Skeletal muscle tissue (tissue), 4 donors: ENCODE results near the gene COLQ. TPM values are rescaled to one million over a fixed set of nuclear protein-coding genes. Genes with fewer than 3 reads are reported as not detected.

Source experiments
- H3K27ac ChIP-seq: one replicate; pipeline ENCODE4 v1.7.0; 2013; ENCODE audit warnings: mild to moderate bottlenecking, low read depth, low read length, inconsistent platforms
- H3K27me3 ChIP-seq, 3 donors: one replicate each; pipeline ENCODE4 v1.7.0; 2013; ENCODE audit warnings: low read length in 3 of 3; ENCODE audit not compliant: control insufficient read depth in 3 of 3, insufficient read depth in 3 of 3
- H3K36me3 ChIP-seq, 3 donors: one replicate each; pipeline ENCODE4 v1.7.0; 2013; ENCODE audit warnings: low read length in 3 of 3; ENCODE audit not compliant: control insufficient read depth in 3 of 3, insufficient read depth in 3 of 3
- H3K4me1 ChIP-seq, 3 donors: one replicate each; pipeline ENCODE4 v1.7.0; 2013; ENCODE audit warnings: low read length in 3 of 3, mild to moderate bottlenecking in 3 of 3; ENCODE audit not compliant: control insufficient read depth in 3 of 3, insufficient read depth in 3 of 3
- H3K4me3 ChIP-seq, 3 donors: one replicate each; pipeline ENCODE4 v1.7.0; 2013; ENCODE audit warnings: low read length in 3 of 3
- H3K9ac ChIP-seq, 3 donors: one replicate each; pipeline ENCODE4 v1.7.0; 2013; ENCODE audit warnings: low read length in 3 of 3, mild to moderate bottlenecking in 3 of 3, moderate library complexity in 2 of 3, low read depth in 1 of 3
- H3K9me3 ChIP-seq, 3 donors: one replicate each; pipeline ENCODE4 v1.7.0; 2013; ENCODE audit warnings: low read length in 3 of 3; ENCODE audit not compliant: control insufficient read depth in 3 of 3
- total RNA-seq: library from RNA; depleted of rRNA; stranded (reverse); fragments of >200 nt; gene quantifications from one replicate; pipeline ENCODE4 v1.2.3, GENCODE V29; 2014
- donor health status: Osteomylitis.

Gene COLQ
- total RNA-seq, 1 donor from 2014 or later, result 14.1 TPM

DNA sequence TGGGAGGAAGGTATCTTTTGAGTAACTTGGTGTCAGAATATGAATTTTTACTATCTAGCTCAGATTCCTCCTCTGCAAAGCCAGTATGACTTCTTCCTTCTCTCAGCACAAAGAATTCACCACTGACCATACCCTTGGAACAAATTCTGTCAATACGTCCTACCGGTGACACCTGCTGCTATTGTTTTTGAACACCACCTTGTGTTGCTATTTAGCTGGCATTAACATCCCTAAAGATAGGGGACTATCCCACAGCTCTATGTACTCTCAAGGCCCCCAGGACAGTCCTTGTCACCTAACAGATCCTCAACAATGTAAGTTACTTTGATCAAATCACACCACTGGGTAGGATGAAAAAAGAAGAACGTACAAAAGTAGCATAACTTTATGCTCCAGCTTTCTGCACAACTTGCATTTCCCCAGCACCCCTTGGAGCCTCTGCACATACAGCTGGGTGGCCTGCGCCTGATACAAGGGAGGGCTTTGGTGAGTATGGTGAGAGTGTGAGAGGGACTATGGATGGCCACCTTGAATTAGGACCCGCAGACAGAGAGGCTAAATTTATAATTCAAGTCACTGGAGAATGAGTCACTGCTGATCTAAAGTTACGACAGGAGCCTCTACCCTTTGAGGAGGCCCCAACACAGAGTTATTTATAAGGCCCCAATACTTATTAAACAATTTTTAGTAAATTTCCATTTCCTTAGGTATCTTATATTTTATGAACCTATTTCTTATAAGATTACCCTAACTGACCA is 2.3 kb upstream of the COLQ start:
- Histone ChIP-seq H3K27ac (peak overlapping the region; percentile 73), H3K27me3 (no peaks in the 10 kb centered on the region), H3K4me3 (no peak overlapping the region), H3K4me1 (peaks cover 17 to 48% (median 41%) of the 10 kb centered on the region in 3 donors), H3K36me3 (no peaks in the 10 kb centered on the region), H3K9ac (peak overlapping the region in 2 of 3 donors; percentile 5 to 42), H3K9me3 (no peaks in the 10 kb centered on the region)

DNA sequence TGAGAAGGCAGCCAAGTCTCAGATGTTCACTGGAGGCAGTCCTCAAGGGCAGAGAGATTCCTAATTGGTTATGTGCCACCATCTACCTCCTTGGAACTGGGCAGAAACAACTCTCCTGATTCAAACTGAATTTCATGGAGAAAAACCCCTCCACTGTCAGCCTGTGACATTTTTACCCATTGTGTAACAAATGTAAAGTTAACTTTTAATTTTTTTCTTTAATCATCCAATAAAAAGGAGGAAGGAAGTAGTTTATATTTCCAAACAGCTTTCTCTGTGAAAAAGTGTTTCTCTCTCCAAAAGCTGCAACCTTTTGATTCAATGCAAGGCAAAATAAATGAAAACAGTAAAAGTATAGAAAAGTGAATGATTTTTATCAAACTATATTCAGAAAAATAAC is 510 bp upstream of the COLQ start:
- H3K4me3 ChIP-seq, result peak overlapping the region; percentile 52 to 87 (median 82)
- peak overlapping the region; percentile 99 for H3K27ac ChIP-seq
- peak overlapping the region in 2 of 3 donors; percentile 95 to 97 for H3K9ac ChIP-seq
- no peaks in the 10 kb centered on the region for H3K27me3 ChIP-seq
- peaks cover 17 to 51% (median 46%) of the 10 kb centered on the region in 3 donors for H3K4me1 ChIP-seq
- H3K36me3 ChIP-seq, result no peaks in the 10 kb centered on the region
- no peaks in the 10 kb centered on the region for H3K9me3 ChIP-seq

- H3K4me1 ChIP-seq, result peaks cover 17 to 58% (median 51%) of the 10 kb centered on the region in 3 donors
- peak overlapping the region; percentile 73 to 97 (median 95) for H3K9ac ChIP-seq
- no peaks in the 10 kb centered on the region for H3K36me3 ChIP-seq
- no peaks in the 10 kb centered on the region for H3K9me3 ChIP-seq
- H3K4me3 ChIP-seq, result peak overlapping the region; percentile 52 to 87 (median 82)
- H3K27me3 ChIP-seq, result no peaks in the 10 kb centered on the region
- peak overlapping the region; percentile 99 for H3K27ac ChIP-seq
Observed at GRCh38 chr3:15520804-15521572, 518 bp downstream of the COLQ start.

DNA sequence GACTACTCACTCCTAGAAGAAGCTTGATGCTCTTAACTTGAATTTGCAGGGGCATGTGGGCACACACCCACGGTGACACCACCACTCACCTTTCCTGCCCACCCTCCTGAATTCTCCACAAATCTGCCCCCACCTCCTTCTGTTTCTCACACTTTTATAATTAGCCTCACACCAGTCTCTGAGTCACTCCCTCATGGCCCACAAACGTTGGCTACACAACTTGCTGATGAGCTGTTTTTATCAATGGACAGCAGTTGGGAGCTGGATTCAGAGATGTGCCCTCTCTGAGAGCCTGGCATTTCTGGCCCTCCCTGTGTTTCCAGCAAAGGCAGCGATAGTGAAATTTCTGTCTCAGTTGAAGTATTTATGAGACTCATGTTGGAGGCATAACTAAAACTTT is 1.3 kb downstream of the COLQ start:
- H3K27ac ChIP-seq, result peak overlapping the region; percentile 99
- no peaks in the 10 kb centered on the region for H3K27me3 ChIP-seq
- H3K9ac ChIP-seq, result peak overlapping the region; percentile 73 to 97 (median 95)
- no peaks in the 10 kb centered on the region for H3K36me3 ChIP-seq
- peaks cover 17 to 64% (median 52%) of the 10 kb centered on the region in 3 donors for H3K4me1 ChIP-seq
- H3K4me3 ChIP-seq, result peak overlapping the region; percentile 46 to 87 (median 82)
- no peaks in the 10 kb centered on the region for H3K9me3 ChIP-seq

DNA sequence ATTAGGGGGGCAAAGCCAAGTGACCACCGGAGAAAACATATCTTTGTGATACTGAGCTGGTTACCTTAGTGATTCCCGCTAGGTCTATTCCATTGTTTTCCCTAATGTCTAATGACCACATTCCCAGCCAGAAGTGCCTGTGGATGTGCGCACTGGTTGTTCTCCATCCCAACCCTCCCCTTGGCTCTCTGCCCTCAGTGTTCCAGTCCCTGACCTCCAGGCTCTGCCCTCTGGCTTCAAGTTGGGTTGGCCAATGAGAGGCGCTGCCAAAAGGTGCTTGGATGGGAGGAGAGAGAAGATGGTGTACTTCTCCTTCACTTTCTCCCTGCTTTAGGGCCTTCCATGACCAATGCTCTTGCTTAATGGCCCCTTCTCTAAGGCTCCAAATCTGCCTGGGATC is 2.4 kb downstream of the COLQ start:
- no peaks in the 10 kb centered on the region for H3K27me3 ChIP-seq
- H3K27ac ChIP-seq, result peak overlapping the region; percentile 99
- H3K4me3 ChIP-seq, result peak overlapping the region in 2 of 3 donors; percentile 28 to 42
- peak overlapping the region in 1 of 3 donors; percentile 97 for H3K9ac ChIP-seq
- H3K4me1 ChIP-seq, result peaks cover 17 to 69% (median 59%) of the 10 kb centered on the region in 3 donors
- no peaks in the 10 kb centered on the region for H3K36me3 ChIP-seq
- H3K9me3 ChIP-seq, result no peaks in the 10 kb centered on the region

DNA sequence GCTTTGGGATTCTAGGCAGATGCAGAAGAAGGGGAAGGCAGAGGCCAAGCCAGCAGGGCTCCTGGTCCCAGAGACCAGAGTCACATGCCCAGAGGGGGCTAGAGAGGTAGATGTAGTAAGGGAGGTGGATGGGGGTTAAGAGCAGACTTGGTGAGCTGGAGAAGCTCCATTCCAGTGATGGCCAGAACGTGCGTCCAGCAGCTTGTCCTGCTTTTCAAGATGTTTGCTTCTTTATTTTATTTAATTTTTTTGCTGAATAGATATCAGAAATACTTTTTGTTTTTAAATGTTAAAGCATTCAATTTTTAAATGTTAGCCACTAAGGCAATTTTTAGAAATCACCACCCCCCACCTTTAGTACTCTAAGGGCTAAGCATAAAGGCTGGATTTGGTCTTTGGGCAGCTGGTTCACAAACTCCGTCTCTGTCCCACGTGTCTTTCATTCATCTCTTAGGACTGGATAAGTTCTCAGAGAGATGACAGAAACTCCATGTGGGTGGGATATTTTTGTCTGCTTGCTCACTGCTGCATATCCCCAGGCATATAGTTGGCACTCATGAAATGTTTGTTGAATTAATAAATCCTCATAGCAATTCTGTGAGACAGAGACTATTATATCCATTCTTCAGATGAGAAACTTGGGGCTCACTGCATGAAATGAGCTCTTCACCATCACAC is 6.7 kb downstream of the COLQ start:
- H3K4me1 ChIP-seq, result peaks cover 10 to 66% (median 54%) of the 10 kb centered on the region in 3 donors
- H3K9me3 ChIP-seq, result no peaks in the 10 kb centered on the region
- H3K36me3 ChIP-seq, result peaks cover 0 to 2% (median 0%) of the 10 kb centered on the region in 3 donors
- peak overlapping the region; percentile 27 for H3K27ac ChIP-seq
- H3K4me3 ChIP-seq, result no peak overlapping the region
- H3K9ac ChIP-seq, result no peak overlapping the region
- H3K27me3 ChIP-seq, result no peaks in the 10 kb centered on the region

DNA sequence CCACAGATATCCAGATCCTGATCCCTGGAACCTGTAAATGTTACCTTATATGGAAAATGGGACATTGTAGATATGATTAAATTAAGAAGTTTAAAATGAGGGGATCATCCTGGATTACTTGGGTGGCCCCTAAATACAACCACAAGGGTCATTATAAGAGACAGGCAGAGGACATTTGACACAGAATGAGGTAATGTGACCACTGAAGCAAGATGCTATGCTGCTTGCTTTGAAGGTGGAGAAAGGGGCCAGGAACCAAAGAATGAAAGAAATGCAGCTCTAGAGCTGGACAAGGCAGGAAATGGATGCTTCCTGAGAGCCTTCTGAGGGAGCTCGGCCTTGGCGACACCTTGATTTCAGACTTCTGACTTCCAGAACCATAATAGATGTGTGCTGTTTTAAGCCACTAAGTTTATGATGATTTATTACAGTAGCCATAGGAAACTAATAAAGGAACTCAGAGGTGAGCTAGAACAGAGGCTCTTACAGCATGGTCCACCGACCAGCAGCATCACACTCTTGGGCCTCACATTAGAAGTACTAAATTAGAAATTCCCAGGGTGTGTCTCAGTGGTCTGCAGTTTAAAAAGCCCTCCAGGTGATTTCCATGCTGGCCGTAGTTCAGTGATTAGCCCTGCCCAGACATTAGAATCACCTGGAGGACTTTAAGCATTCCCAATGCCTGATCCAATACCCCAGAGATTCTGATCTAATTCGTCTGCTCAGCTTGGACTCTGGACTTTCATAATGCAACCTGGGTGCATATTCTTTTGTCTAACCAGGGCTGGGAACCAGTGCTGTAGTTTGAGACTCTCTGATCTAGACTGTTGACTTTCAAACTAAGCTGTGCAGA is 7.5 kb downstream of the COLQ start:
- H3K9me3 ChIP-seq, result no peaks in the 10 kb centered on the region
- H3K9ac ChIP-seq, result no peak overlapping the region
- no peaks in the 10 kb centered on the region for H3K27me3 ChIP-seq
- H3K4me3 ChIP-seq, result no peak overlapping the region
- peaks cover 0 to 2% (median 0%) of the 10 kb centered on the region in 3 donors for H3K36me3 ChIP-seq
- peak overlapping the region; percentile 27 for H3K27ac ChIP-seq
- H3K4me1 ChIP-seq, result peaks cover 10 to 58% (median 46%) of the 10 kb centered on the region in 3 donors

DNA sequence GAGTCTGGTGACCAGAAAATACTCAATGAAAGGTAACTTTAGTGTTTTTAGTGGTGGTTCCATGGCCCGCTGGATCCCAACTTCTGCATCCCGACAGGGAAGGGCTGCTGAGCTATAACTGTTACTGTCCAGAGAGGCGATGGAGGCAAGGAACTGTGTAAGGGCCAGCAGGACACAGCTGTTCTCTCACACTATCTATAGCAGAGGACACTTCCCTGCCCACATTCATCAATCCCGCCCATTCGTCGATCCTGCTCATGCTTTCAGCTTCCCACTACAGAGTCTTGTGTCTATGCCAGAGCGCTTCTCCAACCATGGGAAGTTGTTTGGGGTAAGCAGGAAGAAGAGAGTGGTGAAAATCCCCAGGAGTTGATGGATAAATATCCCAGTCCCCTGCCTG is 8.4 kb downstream of the COLQ start:
- no peak overlapping the region for H3K27ac ChIP-seq
- peaks cover 10 to 54% (median 43%) of the 10 kb centered on the region in 3 donors for H3K4me1 ChIP-seq
- no peak overlapping the region for H3K4me3 ChIP-seq
- peaks cover 0 to 2% (median 0%) of the 10 kb centered on the region in 3 donors for H3K36me3 ChIP-seq
- H3K27me3 ChIP-seq, result no peaks in the 10 kb centered on the region
- no peak overlapping the region for H3K9ac ChIP-seq
- H3K9me3 ChIP-seq, result no peaks in the 10 kb centered on the region

DNA sequence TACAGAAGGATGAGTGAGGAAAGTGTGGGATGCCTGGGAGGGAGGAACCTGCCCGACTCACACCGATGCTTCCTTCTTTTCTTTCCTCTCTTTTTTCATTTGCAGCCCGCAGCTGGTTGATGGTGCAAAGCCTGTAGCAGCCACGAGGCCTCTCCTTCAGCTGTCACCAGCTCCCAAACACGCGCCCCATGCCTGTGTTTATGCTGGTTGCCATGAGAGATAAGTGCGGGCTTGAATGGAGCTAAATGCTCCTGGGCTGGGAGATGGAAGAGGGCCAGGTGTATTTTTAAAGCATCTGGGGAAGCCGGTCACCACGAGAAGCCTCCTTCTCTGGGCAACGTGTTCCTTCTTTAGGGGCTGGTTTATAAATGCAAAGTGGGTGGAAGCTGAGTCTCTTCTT is 9.3 kb downstream of the COLQ start:
- H3K27me3 ChIP-seq, result no peaks in the 10 kb centered on the region
- H3K4me1 ChIP-seq, result peaks cover 10 to 54% (median 39%) of the 10 kb centered on the region in 3 donors
- H3K9ac ChIP-seq, result peak overlapping the region in 1 of 3 donors; percentile 34
- peak overlapping the region; percentile 71 for H3K27ac ChIP-seq
- no peaks in the 10 kb centered on the region for H3K9me3 ChIP-seq
- peak overlapping the region in 1 of 3 donors; percentile 9 for H3K4me3 ChIP-seq
- peaks cover 0 to 2% (median 0%) of the 10 kb centered on the region in 3 donors for H3K36me3 ChIP-seq
